ENCODE results near the gene PCBP4. TPM values are rescaled to one million over a fixed set of nuclear protein-coding genes. Genes with fewer than 3 reads are reported as not detected.

PCBP4 gene
- total and polyA plus RNA-seq, 10 donors = 12.8 to 41.7 (median 20.9) TPM

- 89 to 98% (median 92%) methylated on average over 10 of the region's 10 CpGs for WGBS, 5 donors
- no peaks in the 10 kb centered on the region for H3K27me3 ChIP-seq (replicated peaks in 1 of 7)
- H3K4me1 ChIP-seq = peaks cover 1 to 8% (median 5%) of the 10 kb centered on the region in 6 donors
- H3K36me3 ChIP-seq = peaks cover 0 to 50% (median 9%) of the 10 kb centered on the region in 6 donors
- peak; percentile 68 for DNase-seq
- TF ChIP-seq POLR2AphosphoS5 (IDR thresholded peaks at IDR 0.05) = no peak
- TF ChIP-seq, protein P1, sequence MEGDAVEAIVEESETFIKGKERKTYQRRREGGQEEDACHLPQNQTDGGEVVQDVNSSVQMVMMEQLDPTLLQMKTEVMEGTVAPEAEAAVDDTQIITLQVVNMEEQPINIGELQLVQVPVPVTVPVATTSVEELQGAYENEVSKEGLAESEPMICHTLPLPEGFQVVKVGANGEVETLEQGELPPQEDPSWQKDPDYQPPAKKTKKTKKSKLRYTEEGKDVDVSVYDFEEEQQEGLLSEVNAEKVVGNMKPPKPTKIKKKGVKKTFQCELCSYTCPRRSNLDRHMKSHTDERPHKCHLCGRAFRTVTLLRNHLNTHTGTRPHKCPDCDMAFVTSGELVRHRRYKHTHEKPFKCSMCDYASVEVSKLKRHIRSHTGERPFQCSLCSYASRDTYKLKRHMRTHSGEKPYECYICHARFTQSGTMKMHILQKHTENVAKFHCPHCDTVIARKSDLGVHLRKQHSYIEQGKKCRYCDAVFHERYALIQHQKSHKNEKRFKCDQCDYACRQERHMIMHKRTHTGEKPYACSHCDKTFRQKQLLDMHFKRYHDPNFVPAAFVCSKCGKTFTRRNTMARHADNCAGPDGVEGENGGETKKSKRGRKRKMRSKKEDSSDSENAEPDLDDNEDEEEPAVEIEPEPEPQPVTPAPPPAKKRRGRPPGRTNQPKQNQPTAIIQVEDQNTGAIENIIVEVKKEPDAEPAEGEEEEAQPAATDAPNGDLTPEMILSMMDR (IDR thresholded peaks at IDR 0.05 in 8 of 11, conservative IDR thresholded peaks at IDR 0.05 in 3 of 11) = no peak
- no peak for TF ChIP-seq POLR2A (IDR thresholded peaks at IDR 0.05)
- intact Hi-C loops (cut with DNase I; ENCODE audit: low total_unique reads) = loop anchor here (5.0 to 10.0 kb wide), 2 partner anchors 47 to 194 kb away; partner anchors contain the start of gene RPL29
- no peak overlapping the region for H3K27ac ChIP-seq
- no peaks in the 10 kb centered on the region for H3K9me3 ChIP-seq
- H3K4me3 ChIP-seq = no peak overlapping the region
These were observed 19.2 kb downstream of the PCBP4 start for GRCh38 chr3:51948016-51948580.

GRCh38 chr3:51947215-51947900 is 19.9 kb downstream of the PCBP4 start:
- TF ChIP-seq, protein P1 (IDR thresholded peaks at IDR 0.05 in 8 of 11, conservative IDR thresholded peaks at IDR 0.05 in 3 of 11) = no peak
- no peak for TF ChIP-seq POLR2A (IDR thresholded peaks at IDR 0.05)
- no peak for TF ChIP-seq POLR2AphosphoS5 (IDR thresholded peaks at IDR 0.05)

GRCh38 chr3:51946796-51947195 is 20.5 kb downstream of the PCBP4 start:
- Histone ChIP-seq H3K9me3 (no peaks in the 10 kb centered on the region), H3K27ac (no peak overlapping the region), H3K4me1 (peaks cover 9 to 18% (median 14%) of the 10 kb centered on the region in 6 donors), H3K4me3 (no peak overlapping the region), H3K36me3 (peaks cover 0 to 50% (median 9%) of the 10 kb centered on the region in 6 donors), H3K27me3 (replicated peaks in 1 of 7) (no peaks in the 10 kb centered on the region)
- WGBS, 5 donors = 66 to 88% (median 81%) methylated on average over 4 of the region's 4 CpGs
- TF ChIP-seq POLR2A (IDR thresholded peaks at IDR 0.05) (no peak), POLR2AphosphoS5 (IDR thresholded peaks at IDR 0.05) (no peak)
- TF ChIP-seq, protein P1 (IDR thresholded peaks at IDR 0.05 in 8 of 11, conservative IDR thresholded peaks at IDR 0.05 in 3 of 11) = no peak
- peak; percentile 61 for DNase-seq
- intact Hi-C loops (cut with DNase I; ENCODE audit: low total_unique reads) = loop anchor here (5.0 to 10.0 kb wide), 2 partner anchors 48 to 196 kb away; partner anchors contain the start of gene RPL29

More at GRCh38 chr3:51947215-51947900, 19.9 kb downstream of the PCBP4 start:
- no peak overlapping the region for H3K4me3 ChIP-seq
- WGBS, 5 donors = 82 to 90% (median 86%) methylated on average over 13 of the region's 13 CpGs
- peak; percentile 59 for DNase-seq
- H3K27ac ChIP-seq = no peak overlapping the region
- H3K27me3 ChIP-seq (replicated peaks in 1 of 7) = no peaks in the 10 kb centered on the region
- H3K4me1 ChIP-seq = peaks cover 9 to 15% (median 12%) of the 10 kb centered on the region in 6 donors
- H3K9me3 ChIP-seq = no peaks in the 10 kb centered on the region
- intact Hi-C loops (cut with DNase I; ENCODE audit: low total_unique reads) = loop anchor here (5.0 to 10.0 kb wide), 2 partner anchors 47 to 195 kb away; partner anchors contain the start of gene RPL29
- peaks cover 0 to 50% (median 9%) of the 10 kb centered on the region in 6 donors for H3K36me3 ChIP-seq
